OCI-LY7 (cell line): ENCODE measurements around the gene TGFBRAP1. TPM values are rescaled to one million over a fixed set of nuclear protein-coding genes. Genes with fewer than 3 reads are reported as not detected.

Source experiments
- BruUV-seq: library from RNA; stranded (reverse); fragments of 400-500 nt; replicated peaks from 2 replicates; lab custom pipeline; 2021; lab: Mats Ljungman, UMichigan
- CTCF ChIA-PET: fragments of 300-600 bp; sonication (Branson Sonifier 250); formaldehyde crosslinking; loops from one replicate; lab custom pipeline; 2022; ENCODE audit warnings: antibody characterized with exemption; ENCODE audit not compliant: unreplicated experiment; lab: Charles Lee
- POLR2A ChIA-PET: fragments of 300-600 bp; sonication (Branson Sonifier 250); formaldehyde crosslinking; loops from one replicate; lab custom pipeline; 2022; ENCODE audit warnings: antibody characterized with exemption; lab: Charles Lee
- DNase-seq: peaks from one replicate; pipeline ENCODE4 v3.0.0-alpha.2; 2015; ENCODE audit warnings: low spot score
- H2AFZ ChIP-seq: fragments of 200-600 bp; sonication (generic), shearing (Covaris generic); 2 replicates; pipeline ENCODE4 v1.6.1; 2014; ENCODE audit warnings: mild to moderate bottlenecking, antibody characterized with exemption, low read length, moderate library complexity
- H3K27ac ChIP-seq: fragments of 200-600 bp; sonication (generic); 2 replicates; pipeline ENCODE4 v1.5.1; 2014; ENCODE audit warnings: mixed run types, low read depth, mild to moderate bottlenecking, moderate library complexity, low read length, inconsistent platforms; ENCODE audit not compliant: poor library complexity, severe bottlenecking
- H3K36me3 ChIP-seq: fragments of 200-600 bp; sonication (generic); 2 replicates; pipeline ENCODE4 v1.6.1; 2014; ENCODE audit warnings: mild to moderate bottlenecking, antibody characterized with exemption, low read length, moderate library complexity, mixed read lengths; ENCODE audit not compliant: insufficient read depth
- H3K4me1 ChIP-seq: fragments of 200-600 bp; sonication (generic); 2 replicates; pipeline ENCODE4 v1.5.1; 2014; ENCODE audit warnings: mild to moderate bottlenecking, low read length; ENCODE audit not compliant: insufficient read depth, poor library complexity, severe bottlenecking
- H3K4me2 ChIP-seq: fragments of 200-600 bp; sonication (generic); 2 replicates; pipeline ENCODE4 v1.6.1; 2014; ENCODE audit warnings: mild to moderate bottlenecking, low read length
- H3K4me3 ChIP-seq: fragments of 200-600 bp; sonication (generic); 2 replicates; pipeline ENCODE4 v1.5.1; 2014; ENCODE audit warnings: mild to moderate bottlenecking, low read depth, low read length; ENCODE audit not compliant: poor library complexity, severe bottlenecking
- H3K79me2 ChIP-seq: fragments of 200-600 bp; sonication (generic); 2 replicates; pipeline ENCODE4 v1.6.1; 2016; ENCODE audit warnings: low read depth, mild to moderate bottlenecking, low read length, moderate library complexity, mixed read lengths; ENCODE audit not compliant: insufficient read depth
- H3K9me2 ChIP-seq: fragments of 200-600 bp; sonication (generic); 2 replicates; pipeline ENCODE4 v1.6.1; 2016; ENCODE audit warnings: mild to moderate bottlenecking, low read length, mixed read lengths; ENCODE audit not compliant: insufficient read depth
- H3K9me3 ChIP-seq: fragments of 200-600 bp; sonication (generic); 2 replicates; pipeline ENCODE4 v1.6.1; 2014; ENCODE audit warnings: mild to moderate bottlenecking, mixed run types, low read length, mixed read lengths
- H4K20me1 ChIP-seq: fragments of 200-600 bp; sonication (generic); 2 replicates; pipeline ENCODE4 v1.6.1; 2014; ENCODE audit warnings: mild to moderate bottlenecking, antibody characterized with exemption, low read length, moderate library complexity, mixed read lengths; ENCODE audit not compliant: insufficient read depth
- EZH2phosphoT487 ChIP-seq: fragments of 200-600 bp; sonication (generic); IDR thresholded peaks from 2 replicates; pipeline ENCODE4 v1.6.1; 2018; ENCODE audit warnings: low read depth, borderline replicate concordance, mild to moderate bottlenecking, mixed run types, antibody characterized with exemption, low read length, moderate library complexity, mixed read lengths
- intact Hi-C: fragments of 100-400 bp; cut with micrococcal nuclease; formaldehyde crosslinking; loops from one replicate; pipeline ENCODE4 v1.10.0; 2022; ENCODE audit not compliant: unreplicated experiment
- total RNA-seq, 2 experiments: library from RNA; depleted of rRNA in 1 of 2; stranded (reverse); fragments of >200 nt in 1 of 2; shearing (Covaris generic) in 1 of 2; gene quantifications; 2 replicates each; pipeline ENCODE4 v1.2.3, GENCODE V29; 2014 to 2022
- TF ChIP-seq, protein P1 (sequence below): fragments of 200-600 bp; sonication (generic); conservative IDR thresholded peaks from 2 replicates; pipeline ENCODE4 v1.5.1; 2014; ENCODE audit warnings: mild to moderate bottlenecking, antibody characterized with exemption, low read length, moderate library complexity, mixed read lengths

Gene TGFBRAP1
- total RNA-seq, 2 experiments from 2014 or later, result 20.5 to 24.6 TPM

DNA sequence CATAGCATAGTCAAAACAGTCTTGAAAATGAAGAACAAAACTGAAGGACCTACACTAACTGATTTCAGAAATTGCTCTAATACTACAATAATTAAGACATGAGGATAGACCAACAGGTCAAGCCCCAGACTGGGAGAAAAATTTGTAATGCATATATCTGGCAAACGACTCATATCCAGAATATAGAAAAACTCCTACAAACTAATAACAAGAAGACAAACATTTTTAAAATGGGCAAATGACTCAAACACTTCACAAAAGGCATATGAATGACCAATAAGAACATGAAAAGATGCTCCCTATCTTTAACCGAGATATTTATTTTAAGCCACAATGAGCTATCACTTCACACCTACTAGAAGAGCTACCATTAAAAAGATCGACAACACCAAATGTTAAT is 14.2 kb downstream of the TGFBRAP1 start:
- TF ChIP-seq EZH2phosphoT487, result no peak
- TF ChIP-seq, protein P1, sequence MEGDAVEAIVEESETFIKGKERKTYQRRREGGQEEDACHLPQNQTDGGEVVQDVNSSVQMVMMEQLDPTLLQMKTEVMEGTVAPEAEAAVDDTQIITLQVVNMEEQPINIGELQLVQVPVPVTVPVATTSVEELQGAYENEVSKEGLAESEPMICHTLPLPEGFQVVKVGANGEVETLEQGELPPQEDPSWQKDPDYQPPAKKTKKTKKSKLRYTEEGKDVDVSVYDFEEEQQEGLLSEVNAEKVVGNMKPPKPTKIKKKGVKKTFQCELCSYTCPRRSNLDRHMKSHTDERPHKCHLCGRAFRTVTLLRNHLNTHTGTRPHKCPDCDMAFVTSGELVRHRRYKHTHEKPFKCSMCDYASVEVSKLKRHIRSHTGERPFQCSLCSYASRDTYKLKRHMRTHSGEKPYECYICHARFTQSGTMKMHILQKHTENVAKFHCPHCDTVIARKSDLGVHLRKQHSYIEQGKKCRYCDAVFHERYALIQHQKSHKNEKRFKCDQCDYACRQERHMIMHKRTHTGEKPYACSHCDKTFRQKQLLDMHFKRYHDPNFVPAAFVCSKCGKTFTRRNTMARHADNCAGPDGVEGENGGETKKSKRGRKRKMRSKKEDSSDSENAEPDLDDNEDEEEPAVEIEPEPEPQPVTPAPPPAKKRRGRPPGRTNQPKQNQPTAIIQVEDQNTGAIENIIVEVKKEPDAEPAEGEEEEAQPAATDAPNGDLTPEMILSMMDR, result no peak
- H3K4me2 ChIP-seq, result no peak overlapping the region
- no peaks in the 10 kb centered on the region for H3K9me2 ChIP-seq
- H3K36me3 ChIP-seq, result peaks cover 11% of the 10 kb centered on the region
- ChIA-PET POLR2A (interaction anchor here (0.6 to 1.1 kb wide), 4 partner anchors 15 to 224 kb away, joined by 3 to 5 read pairs (median 4); no protein-coding TSS in a partner anchor), CTCF (no interaction called here)
- H3K9me3 ChIP-seq, result no peaks in the 10 kb centered on the region
- no TSS peak for BruUV-seq
- no peak overlapping the region for H3K27ac ChIP-seq
- H3K4me3 ChIP-seq, result no peak overlapping the region
- H3K4me1 ChIP-seq, result no peaks in the 10 kb centered on the region
- peaks cover 4% of the 10 kb centered on the region; the same call in 1 of the 2 replicates for H4K20me1 ChIP-seq
- peaks cover 83% of the 10 kb centered on the region for H3K79me2 ChIP-seq
- DNase-seq, result no peak
- intact Hi-C loops, result no loop called here
- H2AFZ ChIP-seq, result no peak overlapping the region

DNA sequence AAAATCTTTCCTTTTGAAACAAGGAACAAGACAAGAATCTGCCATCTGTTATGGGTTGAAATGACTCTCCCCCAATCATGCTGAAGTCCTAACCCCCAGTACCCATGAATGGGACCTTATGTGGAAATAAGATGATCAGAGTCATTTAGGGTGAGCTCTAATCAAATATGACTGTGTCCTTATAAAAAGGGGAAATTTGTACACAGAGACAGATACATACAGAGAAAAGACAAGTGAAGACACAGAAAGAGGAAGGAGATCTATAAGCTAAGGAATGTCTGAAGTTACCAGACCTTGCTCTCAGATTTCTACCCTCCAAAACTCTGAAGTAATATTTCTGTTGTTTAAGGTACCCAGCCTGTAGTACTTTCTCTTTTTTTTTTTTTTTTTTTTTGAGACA is 15.7 kb downstream of the TGFBRAP1 start:
- Histone ChIP-seq H3K4me2 (no peak overlapping the region), H3K9me3 (no peaks in the 10 kb centered on the region), H4K20me1 (no peaks in the 10 kb centered on the region), H3K4me3 (no peak overlapping the region), H3K79me2 (peaks cover 79% of the 10 kb centered on the region), H3K36me3 (peaks cover 11% of the 10 kb centered on the region), H3K9me2 (no peaks in the 10 kb centered on the region), H3K27ac (no peak overlapping the region), H3K4me1 (no peaks in the 10 kb centered on the region), H2AFZ (no peak overlapping the region)
- BruUV-seq, result no TSS peak
- TF ChIP-seq EZH2phosphoT487, result no peak
- intact Hi-C loops, result no loop called here
- DNase-seq, result no peak
- CTCF ChIA-PET, result no interaction called here
- POLR2A ChIA-PET, result interaction anchor here (0.6 to 0.9 kb wide), 5 partner anchors 8 to 261 kb away, joined by 3 to 8 read pairs (median 4); no protein-coding TSS in a partner anchor

DNA sequence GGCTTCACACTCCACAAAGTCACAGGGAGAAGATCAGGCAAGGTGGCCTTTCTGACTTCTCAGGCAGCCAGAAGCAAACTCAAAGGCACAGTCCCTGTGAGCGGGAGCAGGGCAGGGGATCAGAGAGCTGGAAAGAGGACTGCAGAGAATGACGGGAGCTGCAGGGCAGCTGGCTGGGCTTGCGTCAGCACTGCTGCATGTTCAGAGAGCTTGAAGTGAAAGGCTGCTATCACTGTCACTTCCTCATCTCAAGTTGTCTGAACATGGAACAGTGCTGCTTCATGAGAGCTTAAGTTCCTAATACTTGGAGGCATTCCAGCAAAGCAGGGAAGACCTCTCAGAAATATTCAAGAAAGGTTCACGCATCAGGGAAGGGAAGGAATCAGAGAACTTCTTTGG is 20.4 kb downstream of the TGFBRAP1 start:
- Histone ChIP-seq H4K20me1 (no peaks in the 10 kb centered on the region), H3K9me2 (no peaks in the 10 kb centered on the region), H3K27ac (no peak overlapping the region), H3K4me3 (no peak overlapping the region), H3K9me3 (no peaks in the 10 kb centered on the region), H3K4me2 (no peak overlapping the region), H3K36me3 (peaks cover 32% of the 10 kb centered on the region), H3K4me1 (no peaks in the 10 kb centered on the region), H3K79me2 (peaks cover 38% of the 10 kb centered on the region), H2AFZ (no peak overlapping the region)
- no peak for TF ChIP-seq EZH2phosphoT487
- TF ChIP-seq, protein P1, result no peak
- no TSS peak for BruUV-seq
- CTCF ChIA-PET, result no interaction called here
- intact Hi-C loops, result no loop called here
- no peak for DNase-seq
- POLR2A ChIA-PET, result no interaction called here
